Activated effector memory CD4-positive, alpha-beta T cell treated with Interleukin-2 at 50 U/mL for 16 hours (primary cell): ENCODE results near the gene PRKN.

Source experiments
- DNase-seq: peaks from one replicate; pipeline ENCODE4 v3.0.0-alpha.2; 2020

The PRKN gene

GRCh38 chr6:162014069-162014811, 713.3 kb downstream of the PRKN start:
- DNase-seq: no peak

DNA sequence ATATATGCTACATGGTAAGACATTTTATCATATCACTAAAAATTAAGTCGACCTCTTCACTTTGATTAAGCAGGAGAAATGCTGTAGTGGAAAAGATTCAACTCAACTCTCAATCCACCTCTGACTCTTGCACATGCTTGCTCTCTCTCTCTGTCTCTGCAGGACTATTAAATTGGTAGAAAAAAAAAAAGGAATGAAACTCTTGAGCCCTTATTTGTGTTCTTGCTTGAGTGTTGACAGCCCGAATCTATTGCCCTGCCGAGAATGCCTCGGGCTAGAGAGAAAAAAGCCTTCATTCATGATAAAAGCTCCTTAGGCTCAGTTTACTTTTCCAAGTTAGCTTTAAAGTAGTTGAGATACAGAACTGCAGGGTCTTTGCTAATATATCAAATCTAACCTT, 722.2 kb downstream of the PRKN start:
- no peak for DNase-seq

DNA sequence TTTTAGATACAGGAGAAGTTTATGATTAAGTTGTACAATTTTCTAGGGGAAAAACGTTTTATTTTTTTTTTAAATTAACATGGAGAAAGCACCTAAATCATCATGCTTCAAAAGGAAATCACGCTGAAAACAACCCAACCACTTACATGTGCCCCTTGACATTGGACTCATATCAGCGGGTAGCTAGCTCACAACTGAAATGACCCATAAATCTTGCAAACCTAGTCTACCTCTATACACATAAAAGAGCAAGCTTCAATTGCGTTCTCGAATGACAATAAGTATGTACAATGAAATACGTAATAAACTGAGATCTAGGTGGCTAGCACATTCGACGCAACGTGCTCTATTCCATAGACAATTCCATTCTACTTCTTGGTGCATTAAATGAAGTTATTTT, 730.8 kb downstream of the PRKN start:
- no peak for DNase-seq

DNA sequence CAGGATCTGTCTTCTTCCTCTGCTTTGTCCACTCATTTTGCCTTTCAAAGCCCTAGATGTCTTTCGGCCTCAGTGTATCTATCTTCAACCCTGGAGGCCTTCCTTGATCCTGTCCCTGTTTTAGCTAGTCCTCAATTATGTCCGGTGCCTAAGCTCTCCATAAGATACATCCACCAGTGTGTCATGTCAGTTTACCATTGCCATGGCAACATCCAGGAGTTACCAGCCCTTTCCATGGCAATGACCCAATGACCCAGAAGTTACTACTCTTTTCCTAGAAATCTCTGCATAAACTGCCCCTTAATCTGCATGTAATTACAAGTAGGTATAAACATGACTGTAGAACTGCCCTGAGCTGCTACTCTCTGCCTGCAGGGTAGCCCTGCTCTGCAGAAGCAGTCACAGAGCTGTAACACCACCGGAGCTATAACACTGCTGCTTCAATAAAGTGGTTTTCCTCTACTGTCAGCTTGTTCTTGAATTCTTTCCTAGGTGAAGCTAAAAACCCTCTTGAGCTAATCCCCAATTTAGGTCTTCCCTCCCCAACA, 741.6 kb downstream of the PRKN start:
- no peak for DNase-seq

GRCh38 chr6:161984713-161985112, 742.9 kb downstream of the PRKN start:
- DNase-seq: no peak

- no peak for DNase-seq
These were observed 751.0 kb downstream of the PRKN start for GRCh38 chr6:161976553-161976952.

DNA sequence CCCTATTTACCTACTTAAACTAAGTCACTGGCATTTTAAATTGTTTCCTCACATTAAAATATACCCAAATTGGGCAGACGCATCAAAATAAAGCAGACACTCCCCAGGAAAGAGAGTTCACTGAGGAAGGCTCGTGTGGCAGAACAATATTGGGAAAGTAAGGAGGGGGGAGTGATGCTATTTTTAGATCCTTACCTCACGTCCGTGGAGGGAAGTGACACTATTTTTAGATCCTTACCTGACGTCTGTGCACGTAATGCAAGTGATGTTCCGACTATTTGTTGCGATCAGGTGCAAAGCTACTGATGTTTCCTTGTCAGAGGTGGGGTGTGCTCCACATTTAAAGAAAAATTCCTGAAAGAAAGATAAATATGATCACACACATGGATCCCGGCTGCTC, 754.5 kb downstream of the PRKN start:
- no peak for DNase-seq

- no peak for DNase-seq
These were observed 756.5 kb downstream of the PRKN start for GRCh38 chr6:161971043-161971442.

DNA sequence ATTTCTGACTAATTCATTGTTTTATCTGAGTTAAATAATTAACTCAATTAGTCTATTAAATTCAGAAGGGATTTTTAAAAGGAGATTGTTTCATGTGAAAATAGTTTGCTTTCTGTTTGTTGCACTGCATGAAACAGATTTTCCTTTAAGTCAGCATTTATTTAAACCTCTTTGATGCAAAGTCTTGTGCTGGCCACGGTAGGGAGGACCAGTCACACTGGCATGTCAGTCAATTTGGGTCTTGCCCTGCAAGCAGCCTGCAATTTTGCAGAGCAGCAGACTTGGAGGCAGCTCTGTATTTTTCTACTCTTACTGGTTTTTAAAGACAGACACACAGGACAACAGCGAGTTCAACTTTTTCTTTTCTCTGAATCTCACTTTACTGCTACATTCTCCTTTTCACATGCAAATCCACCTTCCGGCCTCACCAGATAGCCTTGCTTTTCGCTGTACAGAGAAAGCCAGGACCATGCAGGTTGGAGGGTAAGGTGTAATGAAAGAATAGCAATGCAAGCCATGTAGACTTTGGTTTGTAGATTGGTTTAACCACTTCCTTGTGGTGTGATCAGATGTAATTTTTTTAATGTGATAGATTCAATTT, 763.8 kb downstream of the PRKN start:
- no peak for DNase-seq

DNA sequence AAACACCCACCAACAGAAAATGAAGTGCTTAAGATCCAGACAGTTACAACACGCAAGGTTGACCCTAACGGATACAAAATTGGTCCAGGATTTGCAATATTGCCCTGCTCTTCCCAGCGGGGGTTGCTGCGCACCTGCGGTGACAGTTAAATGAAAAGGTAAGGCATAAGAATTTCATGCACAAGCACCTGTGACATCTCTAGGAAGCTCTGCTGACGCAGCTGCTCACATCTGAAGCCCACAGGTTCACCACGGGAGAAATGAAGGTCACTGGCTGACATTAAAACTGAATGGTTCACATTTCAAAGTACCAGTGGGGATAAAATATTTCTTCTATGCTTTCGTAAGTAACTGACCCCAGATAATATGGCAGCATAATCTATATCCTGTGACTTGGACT, 764.4 kb downstream of the PRKN start:
- DNase-seq: no peak

GRCh38 chr6:161961796-161962195, 765.8 kb downstream of the PRKN start:
- DNase-seq: no peak

DNA sequence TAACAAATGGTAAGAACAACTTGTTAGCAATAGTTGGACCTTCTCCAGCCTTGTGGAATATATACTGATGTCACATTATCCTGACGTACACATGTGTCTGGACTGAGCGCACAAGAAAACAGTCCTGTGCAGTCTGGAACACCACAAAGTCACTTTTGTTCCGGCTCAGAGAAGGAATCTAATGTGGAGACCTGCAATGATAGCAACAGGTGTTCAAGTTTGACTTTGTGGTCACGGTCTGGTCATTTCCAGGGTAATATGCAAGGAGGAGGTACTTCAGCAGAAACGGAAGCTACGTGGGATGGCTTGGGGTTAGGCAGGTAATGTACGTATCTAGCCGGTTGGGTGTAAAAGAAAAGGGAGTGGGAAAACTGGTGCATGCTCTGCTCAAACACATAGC, 766.5 kb downstream of the PRKN start:
- DNase-seq: no peak

GRCh38 chr6:161959072-161959471, 768.5 kb downstream of the PRKN start:
- no peak for DNase-seq

GRCh38 chr6:161956082-161956481, 771.5 kb downstream of the PRKN start:
- DNase-seq: no peak

DNA sequence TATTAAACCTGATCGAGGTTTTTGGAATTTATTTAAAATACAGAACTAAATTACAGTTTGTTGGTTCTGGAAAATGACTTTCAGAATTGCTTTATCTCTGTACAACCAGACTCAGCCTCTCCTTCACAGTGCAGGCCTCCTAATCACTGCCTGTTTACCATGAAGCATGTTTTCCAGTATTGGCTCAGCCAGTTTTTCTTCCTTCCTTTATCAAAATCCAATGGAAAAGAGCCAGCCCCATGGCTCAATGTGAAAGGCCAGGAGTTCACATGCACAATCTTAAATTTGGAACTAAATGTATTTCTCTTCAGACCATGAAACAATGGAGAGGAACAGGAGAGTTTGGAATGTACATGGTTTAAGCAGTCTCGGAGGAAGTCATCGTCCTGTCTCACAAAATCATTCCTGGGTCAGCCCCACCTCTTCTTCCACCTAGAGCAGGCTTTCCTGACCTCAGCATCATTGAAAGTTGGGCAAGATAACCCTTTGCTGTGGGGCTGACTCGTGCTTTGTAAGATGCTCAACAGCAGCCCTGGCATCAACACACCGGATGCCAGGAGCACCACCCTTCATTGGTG, 772.8 kb downstream of the PRKN start:
- DNase-seq: no peak

DNA sequence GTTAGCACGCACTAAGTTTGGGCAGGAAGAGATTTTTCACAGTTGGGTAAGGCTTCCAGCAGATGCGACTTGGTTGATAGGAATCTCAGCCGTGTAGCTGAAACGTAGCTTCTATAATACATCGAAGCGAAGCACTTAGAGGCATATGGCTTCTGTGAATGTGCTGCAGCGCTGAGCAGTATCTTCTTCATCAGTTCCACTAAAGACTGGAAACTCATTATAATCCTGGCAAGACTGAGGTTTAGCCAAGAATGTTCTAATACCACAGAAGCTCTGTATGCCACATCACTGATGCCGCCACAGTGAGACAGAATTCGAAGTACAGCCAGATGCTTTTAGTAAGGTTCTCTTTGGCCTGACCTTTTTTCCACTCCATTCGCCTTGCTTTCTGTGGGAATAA, 773.5 kb downstream of the PRKN start:
- no peak for DNase-seq

GRCh38 chr6:161951126-161951525, 776.4 kb downstream of the PRKN start:
- DNase-seq: no peak

GRCh38 chr6:161949531-161949930, 778.0 kb downstream of the PRKN start:
- DNase-seq: no peak

DNA sequence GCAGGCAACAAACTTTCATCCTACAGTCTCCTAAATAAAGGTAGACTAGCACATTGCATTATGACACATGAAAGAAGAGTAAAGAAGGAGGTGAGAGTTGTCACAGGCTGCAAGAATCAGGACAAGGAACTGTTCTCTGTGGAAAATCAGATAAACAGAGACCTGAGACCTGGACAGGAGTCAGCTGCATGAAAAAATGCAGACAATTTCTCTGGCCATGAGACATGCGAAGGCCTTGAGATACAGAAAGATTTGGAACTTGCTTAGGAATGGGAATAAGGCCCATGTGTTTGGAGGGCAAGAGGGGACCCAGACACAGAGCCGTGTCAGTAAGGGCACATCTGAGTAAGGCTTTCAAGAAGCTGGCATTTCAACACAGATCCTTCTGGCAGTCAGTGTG, 779.1 kb downstream of the PRKN start:
- DNase-seq: no peak

DNA sequence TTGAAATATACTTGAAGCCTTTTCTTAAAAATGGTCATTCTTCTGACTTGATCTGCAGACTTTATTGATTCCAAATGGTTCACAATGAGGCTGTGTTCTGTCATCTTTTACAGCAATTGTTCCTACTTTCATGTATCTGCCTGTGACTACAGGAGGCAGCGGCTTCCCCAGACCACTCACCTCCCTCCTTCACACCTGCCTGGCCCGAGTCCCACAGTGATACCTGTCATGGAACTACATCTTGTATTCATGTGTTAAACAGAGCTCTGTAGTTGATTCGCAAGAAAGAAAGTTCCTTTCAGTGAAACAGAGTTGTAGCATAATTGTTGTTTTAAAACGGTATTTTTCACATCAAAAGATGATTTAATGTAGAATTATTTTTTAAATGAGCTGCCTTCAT, 780.2 kb downstream of the PRKN start:
- no peak for DNase-seq

GRCh38 chr6:161946461-161946860, 781.1 kb downstream of the PRKN start:
- no peak for DNase-seq

DNA sequence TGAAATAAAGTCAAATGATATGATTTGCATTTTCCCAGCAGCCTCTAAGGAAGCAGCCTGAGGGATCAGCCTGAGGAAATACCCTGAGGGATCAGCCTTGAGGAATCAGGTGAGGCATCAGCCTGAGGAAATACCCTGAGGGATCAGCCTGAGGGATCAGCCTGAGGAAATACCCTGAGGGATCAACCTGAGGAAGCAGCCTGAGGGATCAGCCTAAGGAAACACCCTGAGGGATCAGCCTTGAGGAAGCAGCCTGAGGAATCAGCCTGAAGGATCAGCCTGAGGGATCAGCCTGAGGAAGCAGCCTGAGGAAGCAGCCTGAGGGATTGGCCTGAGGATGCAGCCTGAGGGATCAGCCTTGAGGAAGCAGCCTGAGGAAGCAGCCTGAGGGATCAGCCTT, 784.0 kb downstream of the PRKN start:
- no peak for DNase-seq

DNA sequence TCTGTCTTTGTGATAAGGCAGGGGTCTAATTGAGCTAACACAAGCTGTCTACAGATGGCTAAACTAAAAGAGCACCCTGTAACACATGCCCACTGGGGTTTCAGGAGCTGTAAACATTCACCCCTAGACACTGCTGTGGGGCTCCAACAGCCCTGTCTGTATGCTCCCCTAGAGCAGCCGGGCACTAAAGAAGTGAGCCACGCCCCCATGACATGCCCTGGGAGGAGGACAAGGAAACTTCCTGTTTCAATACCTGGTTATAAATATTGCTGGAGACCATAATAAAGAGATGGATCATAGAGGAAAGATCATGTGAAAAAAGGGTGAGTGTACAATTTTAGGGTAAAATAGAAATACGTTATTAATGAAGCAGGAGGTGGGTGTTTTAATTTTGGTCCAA, 786.0 kb downstream of the PRKN start:
- no peak for DNase-seq

- no peak for DNase-seq
These were observed 787.0 kb downstream of the PRKN start for GRCh38 chr6:161940519-161940918.
